Measurements from ENCODE around the gene CCDC87.

- TF ChIP-seq CTCF (IDR thresholded peaks at IDR 0.05; ENCODE audit: borderline replicate concordance, extremely low read depth, low read length, poor library complexity, severe bottlenecking) (no peak), EZH2 (IDR thresholded peaks at IDR 0.05; ENCODE audit: borderline replicate concordance, low read depth, low read length, severe bottlenecking) (no peak)
Measured at GRCh38 chr11:66639066-66639813, 46.4 kb upstream of the CCDC87 start.

All from DND-41 (cell line).